Measurements from ENCODE around the gene TARS3. TPM values are rescaled to one million over a fixed set of nuclear protein-coding genes. Genes with fewer than 3 reads are reported as not detected.

TARS3 gene
- total and polyA plus RNA-seq, 2 donors (not counting 1 experiment from before 2014, with no cell fraction given) = 9.7 to 27.0 TPM

GRCh38 chr15:101672298-101672697 lies 52.0 kb downstream of the TARS3 start:
- H3K27ac ChIP-seq (ENCODE audit: low read length in 2 of 2) = no peak overlapping the region
- H2AFZ ChIP-seq (ENCODE audit: insufficient read depth, low read depth, low read length, poor library complexity, severe bottlenecking) = no peak overlapping the region
- no peaks in the 10 kb centered on the region for H3K27me3 ChIP-seq (replicated peaks in 1 of 4; ENCODE audit: control extremely low read depth in 1 of 4, control insufficient read depth in 3 of 4, insufficient read depth in 4 of 4, low read length in 3 of 4)
- H3K4me1 ChIP-seq (ENCODE audit: control insufficient read depth in 2 of 2, insufficient read depth in 2 of 2, low read length in 2 of 2) = no peaks in the 10 kb centered on the region
- intact Hi-C loops (cut with micrococcal nuclease) = no loop called here
- peaks cover 6 to 47% of the 10 kb centered on the region in 2 experiments for H3K36me3 ChIP-seq (replicated peaks in 1 of 2; ENCODE audit: control extremely low read depth in 1 of 2, control insufficient read depth in 1 of 2, extremely low read depth in 1 of 2, insufficient read depth in 2 of 2, low read length in 1 of 2)
- Mint-ChIP-seq H3K9me3 (ENCODE audit: insufficient read depth) (no peaks in the 10 kb centered on the region), H3K4me1 (peaks cover 6% of the 10 kb centered on the region), H3K27ac (no peak overlapping the region), H3K4me3 (no peak overlapping the region), H3K27me3 (no peaks in the 10 kb centered on the region)
- H3K4me3 ChIP-seq (ENCODE audit: control extremely low read depth in 1 of 5, extremely low read depth in 1 of 5, insufficient read depth in 1 of 5, low read depth in 2 of 5, low read length in 4 of 5) = no peak overlapping the region
- H3K9ac ChIP-seq (ENCODE audit: low read length) = no peak overlapping the region
- no peaks in the 10 kb centered on the region for H3K79me2 ChIP-seq (ENCODE audit: control insufficient read depth, insufficient read depth, low read length)
- CTCF ChIA-PET = interaction anchor here (1.5 kb wide), 1 partner anchor 18 kb away, joined by 3 read pairs; no protein-coding TSS in a partner anchor
- H4K20me1 ChIP-seq (ENCODE audit: control insufficient read depth, insufficient read depth, low read length, poor library complexity, severe bottlenecking) = no peaks in the 10 kb centered on the region
- no peak for DNase-seq
- TF ChIP-seq EZH2 (IDR thresholded peaks at IDR 0.05; ENCODE audit: borderline replicate concordance, insufficient read depth, low read depth, low read length, poor library complexity, severe bottlenecking) = no peak
- no peak for TF ChIP-seq CTCF (IDR thresholded peaks at IDR 0.05)
- ATAC-seq (ENCODE audit: low read depth) = no peak
- WGBS (ENCODE audit: insufficient coverage) = 97% methylated on average over 7 of the region's 9 CpGs
- POLR2A ChIA-PET = no interaction called here
- H3K4me2 ChIP-seq (replicated peaks; ENCODE audit: low read depth, low read length, poor library complexity, severe bottlenecking) = no peak overlapping the region
- peaks cover 0 to 4% (median 0%) of the 10 kb centered on the region in 3 donors for H3K9me3 ChIP-seq (ENCODE audit: control extremely low read depth in 1 of 3, control insufficient read depth in 2 of 3, insufficient read depth in 1 of 3, low read length in 2 of 3)

GRCh38 chr15:101669744-101670143 lies 54.5 kb downstream of the TARS3 start:
- Histone ChIP-seq H2AFZ (ENCODE audit: insufficient read depth, low read depth, low read length, poor library complexity, severe bottlenecking) (no peak overlapping the region), H3K9ac (ENCODE audit: low read length) (no peak overlapping the region), H3K9me3 (ENCODE audit: control extremely low read depth in 1 of 3, control insufficient read depth in 2 of 3, insufficient read depth in 1 of 3, low read length in 2 of 3) (peaks cover 0 to 4% (median 0%) of the 10 kb centered on the region in 3 donors), H3K27ac (ENCODE audit: low read length in 2 of 2) (no peak overlapping the region), H3K36me3 (replicated peaks in 1 of 2; ENCODE audit: control extremely low read depth in 1 of 2, control insufficient read depth in 1 of 2, extremely low read depth in 1 of 2, insufficient read depth in 2 of 2, low read length in 1 of 2) (peaks cover 5 to 43% of the 10 kb centered on the region in 2 experiments), H3K4me2 (replicated peaks; ENCODE audit: low read depth, low read length, poor library complexity, severe bottlenecking) (no peak overlapping the region), H3K4me3 (ENCODE audit: control extremely low read depth in 1 of 5, extremely low read depth in 1 of 5, insufficient read depth in 1 of 5, low read depth in 2 of 5, low read length in 4 of 5) (no peak overlapping the region), H3K79me2 (ENCODE audit: control insufficient read depth, insufficient read depth, low read length) (no peaks in the 10 kb centered on the region), H3K4me1 (ENCODE audit: control insufficient read depth in 2 of 2, insufficient read depth in 2 of 2, low read length in 2 of 2) (no peaks in the 10 kb centered on the region), H3K27me3 (replicated peaks in 1 of 4; ENCODE audit: control extremely low read depth in 1 of 4, control insufficient read depth in 3 of 4, insufficient read depth in 4 of 4, low read length in 3 of 4) (no peaks in the 10 kb centered on the region), H4K20me1 (ENCODE audit: control insufficient read depth, insufficient read depth, low read length, poor library complexity, severe bottlenecking) (no peaks in the 10 kb centered on the region)
- Mint-ChIP-seq H3K4me1 (no peaks in the 10 kb centered on the region), H3K27ac (no peak overlapping the region), H3K27me3 (no peaks in the 10 kb centered on the region), H3K4me3 (no peak overlapping the region), H3K9me3 (ENCODE audit: insufficient read depth) (no peaks in the 10 kb centered on the region)
- DNase-seq = no peak
- ATAC-seq (ENCODE audit: low read depth) = no peak
- TF ChIP-seq EZH2 (IDR thresholded peaks at IDR 0.05; ENCODE audit: borderline replicate concordance, insufficient read depth, low read depth, low read length, poor library complexity, severe bottlenecking) (no peak), CTCF (IDR thresholded peaks at IDR 0.05) (no peak)
- POLR2A ChIA-PET = no interaction called here
- CTCF ChIA-PET = no interaction called here
- no CpG with 5 or more reads among the region's 3 CpGs for WGBS (ENCODE audit: insufficient coverage)
- intact Hi-C loops (cut with micrococcal nuclease) = no loop called here
